Spleen (tissue), 7 donors: Measurements from ENCODE around the gene GNG5.

Source experiments
- CTCF ChIP-seq, 11 experiments: fragments of 200-600 bp in 7 of 11; fragments of 450-650 bp in 4 of 11; sonication (generic) in 4 of 11; IDR thresholded peaks in 8 of 11; conservative IDR thresholded peaks in 3 of 11; 1 replicate in 7 of 11; 2 replicates in 4 of 11; pipeline versions ENCODE4 v1.4.0 to v1.8.0; 2016 to 2021; ENCODE audit warnings: antibody characterized with exemption in 11 of 11, inconsistent platforms in 4 of 11, mild to moderate bottlenecking in 1 of 11
- POLR2A ChIP-seq, 3 donors: fragments of 450-650 bp; IDR thresholded peaks; one replicate each; pipeline ENCODE4 v1.5.1; 2017; ENCODE audit warnings: antibody characterized with exemption in 3 of 3, mild to moderate bottlenecking in 1 of 3
- donor health status: DM: no; HTN: no; CAD: no; lungs with moderate emphysema.
- donor health status: DM: no; HTN: no; CAD: no.
- donor health status: DM: no; HTN: no; CAD: no.

- TF ChIP-seq CTCF (IDR thresholded peaks at IDR 0.05 in 8 of 11, conservative IDR thresholded peaks at IDR 0.05 in 3 of 11) (no peak), POLR2A (IDR thresholded peaks at IDR 0.05) (no peak)
These were observed 26.4 kb downstream of the GNG5 start for GRCh38 chr1:84479998-84480397.
